ENCODE measurements around the gene FOXE3.

The FOXE3 gene

DNA sequence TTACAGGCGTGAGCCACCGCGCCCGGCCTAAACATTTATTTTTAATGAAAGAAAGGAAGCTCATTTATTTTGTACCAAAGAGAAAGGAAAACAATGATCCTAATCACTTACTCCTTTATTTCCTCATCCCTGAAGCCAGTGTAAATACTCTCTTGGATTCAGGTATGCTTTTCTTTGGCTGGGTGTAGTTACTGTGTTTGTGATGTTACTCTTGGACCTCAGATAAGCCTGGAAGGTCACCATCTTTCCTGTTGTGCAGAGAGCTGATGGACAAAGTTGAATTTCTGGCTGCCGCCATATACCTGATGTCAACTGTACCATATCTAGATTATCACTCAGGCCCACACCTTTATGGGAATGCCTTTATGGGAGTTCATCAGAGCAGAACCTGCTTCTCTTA, 35.4 kb upstream of the FOXE3 start:
- TF ChIP-seq, protein P1, sequence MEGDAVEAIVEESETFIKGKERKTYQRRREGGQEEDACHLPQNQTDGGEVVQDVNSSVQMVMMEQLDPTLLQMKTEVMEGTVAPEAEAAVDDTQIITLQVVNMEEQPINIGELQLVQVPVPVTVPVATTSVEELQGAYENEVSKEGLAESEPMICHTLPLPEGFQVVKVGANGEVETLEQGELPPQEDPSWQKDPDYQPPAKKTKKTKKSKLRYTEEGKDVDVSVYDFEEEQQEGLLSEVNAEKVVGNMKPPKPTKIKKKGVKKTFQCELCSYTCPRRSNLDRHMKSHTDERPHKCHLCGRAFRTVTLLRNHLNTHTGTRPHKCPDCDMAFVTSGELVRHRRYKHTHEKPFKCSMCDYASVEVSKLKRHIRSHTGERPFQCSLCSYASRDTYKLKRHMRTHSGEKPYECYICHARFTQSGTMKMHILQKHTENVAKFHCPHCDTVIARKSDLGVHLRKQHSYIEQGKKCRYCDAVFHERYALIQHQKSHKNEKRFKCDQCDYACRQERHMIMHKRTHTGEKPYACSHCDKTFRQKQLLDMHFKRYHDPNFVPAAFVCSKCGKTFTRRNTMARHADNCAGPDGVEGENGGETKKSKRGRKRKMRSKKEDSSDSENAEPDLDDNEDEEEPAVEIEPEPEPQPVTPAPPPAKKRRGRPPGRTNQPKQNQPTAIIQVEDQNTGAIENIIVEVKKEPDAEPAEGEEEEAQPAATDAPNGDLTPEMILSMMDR (IDR thresholded peaks at IDR 0.05; ENCODE audit: low read depth, low read length), result no peak

DNA sequence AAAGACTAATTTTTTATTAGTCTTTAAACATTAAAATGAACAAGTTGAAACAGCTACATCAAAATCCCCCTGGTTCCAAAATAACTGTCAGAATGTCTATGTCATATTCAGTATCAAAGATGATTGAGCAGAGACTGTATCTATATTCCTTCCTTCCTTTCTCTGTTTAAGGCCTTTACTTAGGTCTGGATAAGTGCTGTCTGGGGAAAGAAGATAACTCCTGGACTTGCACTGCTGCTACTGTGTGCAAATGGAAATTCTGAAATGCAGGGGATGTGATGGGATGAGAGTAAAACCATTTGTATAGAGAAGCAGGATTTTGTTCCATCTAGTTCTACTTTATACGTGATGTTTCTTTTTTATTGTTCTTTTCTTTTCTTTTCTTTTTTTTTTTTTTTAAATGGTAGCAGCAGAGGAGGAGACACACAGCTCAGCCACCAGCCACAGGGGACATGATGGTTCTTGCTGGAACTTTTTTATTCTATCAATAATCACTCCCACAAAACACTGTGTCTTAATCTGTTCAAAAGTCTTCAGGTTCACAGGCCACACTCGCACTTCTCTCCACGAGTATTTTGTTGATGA, 33.6 kb upstream of the FOXE3 start:
- DNase-seq, result no peak
- TF ChIP-seq, protein P1 (IDR thresholded peaks at IDR 0.05; ENCODE audit: low read depth, low read length), result no peak
- H3K4me3 ChIP-seq (ENCODE audit: low read depth, low read length), result no peak overlapping the region
- no peaks in the 10 kb centered on the region for H3K9me3 ChIP-seq (ENCODE audit: severe bottlenecking)
- peaks cover 20% of the 10 kb centered on the region for H3K36me3 ChIP-seq
- H3K27me3 ChIP-seq (ENCODE audit: insufficient read depth, low read depth, severe bottlenecking), result no peaks in the 10 kb centered on the region
- H3K27ac ChIP-seq, result no peak overlapping the region

More for the DNA sequence above, 35.4 kb upstream of the FOXE3 start:
- no peak overlapping the region for H3K27ac ChIP-seq
- no peak overlapping the region for H3K4me3 ChIP-seq (ENCODE audit: low read depth, low read length)
- DNase-seq, result no peak
- H3K36me3 ChIP-seq, result peaks cover 33% of the 10 kb centered on the region
- H3K27me3 ChIP-seq (ENCODE audit: insufficient read depth, low read depth, severe bottlenecking), result no peaks in the 10 kb centered on the region
- no peaks in the 10 kb centered on the region for H3K9me3 ChIP-seq (ENCODE audit: severe bottlenecking)

DNA sequence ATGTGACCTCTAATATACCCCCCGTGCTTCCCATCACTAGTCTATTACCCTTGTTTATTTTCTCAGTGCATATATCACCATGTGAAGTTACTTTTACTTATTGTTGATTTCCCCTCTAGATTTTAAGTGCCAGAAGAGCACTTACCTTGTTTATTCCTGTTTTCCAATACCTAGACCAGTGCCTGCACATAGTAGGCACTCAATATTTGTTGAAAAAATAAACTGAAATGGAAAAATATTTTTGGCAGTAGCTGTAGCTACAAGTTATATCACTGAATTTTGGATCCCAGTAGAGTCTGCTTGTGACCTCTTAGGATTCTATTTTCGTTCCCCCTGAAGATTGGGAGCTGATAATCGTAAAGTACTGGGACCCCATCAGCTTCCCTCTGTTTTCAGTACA, 32.0 kb upstream of the FOXE3 start:
- no peaks in the 10 kb centered on the region for H3K27me3 ChIP-seq (ENCODE audit: insufficient read depth, low read depth, severe bottlenecking)
- no peaks in the 10 kb centered on the region for H3K9me3 ChIP-seq (ENCODE audit: severe bottlenecking)
- H3K27ac ChIP-seq, result no peak overlapping the region
- DNase-seq, result no peak
- TF ChIP-seq, protein P1 (IDR thresholded peaks at IDR 0.05; ENCODE audit: low read depth, low read length), result no peak
- H3K4me3 ChIP-seq (ENCODE audit: low read depth, low read length), result no peak overlapping the region
- H3K36me3 ChIP-seq, result peaks cover 8% of the 10 kb centered on the region

DNA sequence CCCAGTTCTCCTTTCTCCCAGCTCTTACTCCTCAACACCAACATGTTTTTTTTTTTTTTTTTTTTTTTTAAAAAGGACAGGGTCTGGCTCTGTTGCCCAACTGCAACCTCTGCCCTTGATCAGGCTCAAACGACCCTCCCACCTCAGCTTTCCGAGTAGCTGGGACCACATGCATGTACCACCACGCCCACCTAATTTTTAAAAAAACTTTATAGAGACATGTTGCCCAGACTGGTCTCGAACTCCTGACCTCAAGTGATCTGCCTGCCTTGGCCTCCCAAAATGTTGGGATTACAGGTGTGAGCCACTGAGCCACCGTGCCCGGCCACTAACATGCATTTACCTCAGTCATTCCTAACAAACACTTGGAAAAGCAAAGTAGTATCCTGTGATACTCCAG, 31.1 kb upstream of the FOXE3 start:
- Histone ChIP-seq H3K27me3 (ENCODE audit: insufficient read depth, low read depth, severe bottlenecking) (no peaks in the 10 kb centered on the region), H3K9me3 (ENCODE audit: severe bottlenecking) (no peaks in the 10 kb centered on the region), H3K27ac (no peak overlapping the region), H3K36me3 (peaks cover 4% of the 10 kb centered on the region), H3K4me3 (ENCODE audit: low read depth, low read length) (no peak overlapping the region)
- no peak for DNase-seq
- TF ChIP-seq, protein P1 (IDR thresholded peaks at IDR 0.05; ENCODE audit: low read depth, low read length), result no peak

DNA sequence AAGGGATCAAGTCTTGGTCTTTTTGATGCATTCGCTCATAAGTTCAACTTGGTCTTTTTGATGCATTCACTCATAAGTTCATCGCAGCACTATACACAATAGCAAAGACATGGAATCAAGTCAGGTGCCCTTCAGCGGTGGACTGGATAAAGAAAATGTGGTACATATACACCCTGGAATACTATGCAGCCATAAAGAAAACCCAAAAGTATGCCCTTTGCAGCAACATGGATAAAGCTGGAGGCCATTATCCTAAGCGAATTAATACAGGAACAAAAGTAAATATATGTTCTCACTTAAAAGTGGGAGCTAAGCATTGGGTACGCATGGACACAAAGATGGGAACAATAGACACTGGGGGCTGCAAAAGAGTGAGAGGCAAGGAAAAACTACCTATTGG, 29.8 kb upstream of the FOXE3 start:
- Histone ChIP-seq H3K9me3 (ENCODE audit: severe bottlenecking) (no peaks in the 10 kb centered on the region), H3K4me3 (ENCODE audit: low read depth, low read length) (no peak overlapping the region), H3K27me3 (ENCODE audit: insufficient read depth, low read depth, severe bottlenecking) (no peaks in the 10 kb centered on the region), H3K27ac (no peak overlapping the region), H3K36me3 (no peaks in the 10 kb centered on the region; the same call in 1 of the 2 replicates)
- TF ChIP-seq, protein P1 (IDR thresholded peaks at IDR 0.05; ENCODE audit: low read depth, low read length), result no peak
- DNase-seq, result no peak
